HG02798 (cell line): ENCODE measurements around the gene CHRM4.
"Not testable (repeated sequence)": the region's sequence is repeated elsewhere in the genome, so short reads cannot be mapped to it uniquely, and the experiment has no call there.

Experiments
- ATAC-seq: cut with Tn5 transposase; IDR thresholded peaks from one replicate; pipeline ENCODE4 v1.9.1; 2021; ENCODE audit warnings: mild to moderate bottlenecking; ENCODE audit not compliant: unreplicated experiment, poor library complexity

The CHRM4 gene

DNA sequence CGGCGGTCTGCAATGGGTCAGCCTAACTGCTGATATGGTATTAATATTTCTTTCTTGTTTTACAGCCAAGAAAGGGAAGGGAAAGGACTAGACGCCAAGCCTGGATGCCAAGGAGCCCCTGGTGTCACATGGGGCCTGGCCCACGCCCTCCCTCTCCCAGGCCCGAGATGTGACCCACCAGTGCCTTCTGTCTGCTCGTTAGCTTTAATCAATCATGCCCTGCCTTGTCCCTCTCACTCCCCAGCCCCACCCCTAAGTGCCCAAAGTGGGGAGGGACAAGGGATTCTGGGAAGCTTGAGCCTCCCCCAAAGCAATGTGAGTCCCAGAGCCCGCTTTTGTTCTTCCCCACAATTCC, 8.2 kb downstream of the CHRM4 start:
- no peak for ATAC-seq

- ATAC-seq: no peak
These were observed 8.8 kb downstream of the CHRM4 start for GRCh38 chr11:46382646-46383403.

DNA sequence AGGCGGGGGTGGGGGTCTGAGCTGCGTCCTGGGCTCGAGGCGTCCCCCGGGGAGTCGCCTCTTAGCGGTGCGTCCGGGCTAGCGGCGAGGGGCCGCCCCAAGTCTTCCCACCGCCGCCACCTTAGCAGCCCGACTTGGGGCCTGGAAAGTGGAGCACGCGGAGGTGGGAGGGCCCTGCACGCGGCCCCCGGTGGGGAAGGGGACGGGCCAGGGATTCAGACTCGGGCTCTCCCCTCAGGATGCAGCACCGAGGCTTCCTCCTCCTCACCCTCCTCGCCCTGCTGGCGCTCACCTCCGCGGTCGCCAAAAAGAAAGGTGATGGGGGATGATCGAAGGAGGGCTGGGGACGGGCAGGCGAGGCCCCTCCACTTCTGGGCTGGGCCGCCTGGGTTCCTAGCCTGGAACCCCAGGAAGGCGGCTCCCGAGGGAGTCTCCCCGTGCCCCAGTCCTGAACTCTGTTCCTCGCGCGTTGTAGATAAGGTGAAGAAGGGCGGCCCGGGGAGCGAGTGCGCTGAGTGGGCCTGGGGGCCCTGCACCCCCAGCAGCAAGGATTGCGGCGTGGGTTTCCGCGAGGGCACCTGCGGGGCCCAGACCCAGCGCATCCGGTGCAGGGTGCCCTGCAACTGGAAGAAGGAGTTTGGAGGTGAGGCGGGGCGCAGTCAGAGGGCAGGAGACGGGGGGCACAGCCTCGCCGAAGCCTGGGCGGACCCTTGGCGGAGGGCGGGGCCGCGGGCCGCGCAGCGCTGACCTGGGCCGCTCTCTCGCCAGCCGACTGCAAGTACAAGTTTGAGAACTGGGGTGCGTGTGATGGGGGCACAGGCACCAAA, 9.5 kb downstream of the CHRM4 start:
- no peak for ATAC-seq

GRCh38 chr11:46381048-46381818, 10.3 kb downstream of the CHRM4 start, which contains the start of gene MDK:
TSS of gene MDK (plus strand) at chr11:46381669. CDS start at chr11:46382058, 389 bp downstream.
- peak; percentile 8 for ATAC-seq

DNA sequence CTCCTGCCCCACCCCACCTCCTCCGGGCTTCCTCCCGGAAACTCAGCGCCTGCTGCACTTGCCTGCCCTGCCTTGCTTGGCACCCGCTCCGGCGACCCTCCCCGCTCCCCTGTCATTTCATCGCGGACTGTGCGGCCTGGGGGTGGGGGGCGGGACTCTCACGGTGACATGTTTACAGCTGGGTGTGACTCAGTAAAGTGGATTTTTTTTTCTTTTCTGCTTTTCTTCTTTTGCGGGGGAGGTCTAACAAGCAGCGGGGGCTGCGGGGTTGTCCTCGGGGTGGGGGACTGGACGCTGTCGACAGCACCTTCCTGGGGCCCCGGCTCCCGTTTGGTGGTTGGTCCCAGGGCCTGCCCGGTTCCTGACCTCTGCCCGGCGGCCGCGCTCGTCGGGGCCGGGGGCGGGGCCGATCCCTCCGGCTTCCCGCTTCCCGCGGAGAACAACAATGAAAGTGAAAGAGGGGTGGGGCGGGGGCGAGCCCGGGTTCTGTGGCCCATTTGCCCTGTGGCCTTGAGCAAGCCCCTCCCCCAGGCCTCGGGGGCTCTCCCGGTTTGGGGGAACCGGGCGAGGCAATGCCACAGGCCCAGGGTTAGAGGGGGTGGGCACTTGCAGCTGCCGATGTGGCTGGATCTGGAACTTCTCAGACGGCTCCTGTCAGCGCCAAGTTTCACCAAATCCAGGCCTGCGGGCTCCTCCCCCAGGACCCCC, 11.1 kb downstream of the CHRM4 start:
- ATAC-seq: peak; percentile 39

GRCh38 chr11:46379482-46380293, 11.9 kb downstream of the CHRM4 start:
- ATAC-seq: not testable (repeated sequence)

GRCh38 chr11:46378811-46379481, 12.6 kb downstream of the CHRM4 start:
- no peak for ATAC-seq

GRCh38 chr11:46378296-46378695, 13.3 kb downstream of the CHRM4 start:
- no peak for ATAC-seq

- no peak for ATAC-seq
These were observed 13.7 kb downstream of the CHRM4 start for GRCh38 chr11:46377831-46378230.

DNA sequence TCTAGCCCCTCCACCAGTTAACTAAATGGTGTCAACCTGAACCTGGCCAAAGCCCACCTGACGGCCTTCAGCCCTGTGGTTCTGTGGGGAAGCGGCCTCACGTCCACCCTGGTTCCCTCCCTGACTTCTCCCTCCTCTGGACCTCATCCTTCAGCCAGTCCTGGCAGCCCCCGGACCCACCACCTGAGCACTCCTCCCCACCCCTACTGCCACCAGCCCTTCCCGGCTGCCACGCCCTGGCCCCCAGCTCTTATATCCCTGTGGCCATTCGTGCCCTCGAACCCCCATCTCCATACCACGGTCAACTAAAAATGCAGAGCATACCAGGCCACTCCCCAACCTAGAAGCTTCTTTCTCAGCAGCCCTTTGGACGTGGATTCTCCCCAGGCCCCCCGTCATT, 14.3 kb downstream of the CHRM4 start:
- ATAC-seq: no peak

DNA sequence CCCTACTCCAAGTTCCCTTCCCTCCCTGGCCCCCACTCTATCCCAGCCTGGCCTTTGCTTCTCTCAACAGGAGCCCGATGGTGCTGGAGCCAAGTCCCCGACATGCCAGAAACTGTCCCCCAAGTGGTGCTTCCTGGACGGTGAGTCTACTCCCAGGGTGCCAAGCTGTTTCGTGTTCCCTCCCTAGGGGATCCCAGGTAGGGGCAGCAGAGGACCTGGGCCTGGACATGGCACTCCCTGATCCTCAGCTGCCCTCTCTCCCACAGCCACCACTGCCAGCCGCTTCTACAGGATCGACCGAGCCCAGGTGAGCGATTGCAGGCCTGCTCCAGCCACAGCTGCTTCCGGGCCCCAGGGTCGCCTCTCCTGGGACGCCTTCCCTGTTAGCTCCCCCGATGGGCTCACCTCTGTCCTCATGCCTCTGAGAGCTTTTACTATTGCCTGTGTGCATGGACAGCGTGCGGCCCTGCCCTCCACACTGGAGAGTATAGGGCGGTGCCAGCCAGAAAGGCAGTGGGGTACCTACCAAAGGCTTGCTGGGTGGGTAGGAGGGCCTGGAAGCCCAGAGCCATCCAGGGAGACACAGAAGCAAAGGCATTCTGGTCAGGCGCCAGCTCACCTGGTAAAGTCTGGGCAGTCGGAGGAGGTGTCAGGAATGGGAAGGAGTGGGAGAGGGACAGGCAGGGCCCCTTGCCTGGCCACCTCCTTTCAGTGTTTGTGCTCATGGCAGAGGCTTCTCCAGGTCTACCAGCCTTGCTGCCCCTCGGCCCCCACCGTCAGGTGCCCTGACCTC, 15.1 kb downstream of the CHRM4 start:
- no peak for ATAC-seq

DNA sequence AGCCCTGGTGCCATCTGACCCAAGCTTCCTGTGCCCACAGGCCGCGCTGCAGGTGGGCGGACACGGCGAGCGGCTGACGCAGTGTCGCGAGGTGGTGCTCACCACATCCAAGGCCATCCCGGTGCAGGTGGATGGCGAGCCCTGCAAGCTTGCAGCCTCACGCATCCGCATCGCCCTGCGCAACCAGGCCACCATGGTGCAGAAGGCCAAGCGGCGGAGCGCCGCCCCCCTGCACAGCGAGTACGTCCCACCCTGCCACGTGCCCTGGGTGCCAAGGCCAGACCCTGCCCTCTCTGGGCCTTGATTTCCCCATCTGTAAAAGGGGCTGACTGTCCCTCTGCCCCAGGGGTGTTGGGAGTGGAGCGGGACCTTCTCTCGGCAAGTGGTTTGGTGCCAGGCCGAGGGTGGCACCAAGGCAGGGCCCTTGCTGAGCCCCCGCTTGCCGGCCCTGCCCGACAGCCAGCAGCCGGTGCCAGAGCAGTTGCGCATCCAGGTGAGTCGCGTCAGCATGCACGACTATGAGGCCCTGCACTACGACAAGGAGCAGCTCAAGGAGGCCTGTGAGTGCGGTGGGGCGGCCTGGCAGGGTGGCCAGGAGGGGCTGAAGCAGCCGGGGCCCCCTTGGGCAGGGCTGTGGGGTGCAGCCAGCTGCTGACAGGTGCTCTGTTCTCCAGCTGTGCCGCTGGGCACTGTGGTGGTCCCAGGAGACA, 16.0 kb downstream of the CHRM4 start:
- no peak for ATAC-seq

DNA sequence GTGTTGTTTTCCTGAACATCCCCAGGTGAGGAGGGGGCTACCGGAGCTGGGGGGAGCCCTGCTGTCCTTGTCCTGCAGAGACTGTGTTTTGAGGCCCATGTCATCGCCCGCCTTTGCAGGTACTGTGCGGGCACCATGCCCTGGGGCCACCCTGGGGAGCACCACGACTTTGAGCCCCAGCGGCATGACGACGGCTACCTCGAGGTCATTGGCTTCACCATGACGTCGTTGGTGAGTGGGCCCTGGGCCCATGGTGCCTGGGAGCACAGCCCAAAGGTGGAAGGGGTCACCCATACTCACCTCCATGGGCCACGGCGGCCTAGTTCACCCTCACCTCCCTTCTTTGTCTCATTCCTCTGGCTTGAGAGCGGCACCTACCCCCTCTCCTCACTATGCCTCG, 16.8 kb downstream of the CHRM4 start:
- ATAC-seq: no peak

- no peak for ATAC-seq
These were observed 17.5 kb downstream of the CHRM4 start for GRCh38 chr11:46373787-46374740.

- ATAC-seq: not testable (repeated sequence)
These were observed 19.1 kb downstream of the CHRM4 start for GRCh38 chr11:46372501-46372900.

- ATAC-seq: no peak
These were observed 19.5 kb downstream of the CHRM4 start for GRCh38 chr11:46372086-46372485.
